Activated CD4-positive, alpha-beta T cell treated with anti-CD3 and anti-CD28 coated beads, Interleukin-2, Interleukin-4, amounts not matched to agents 100 ng/mL and 50 ng/mL, durations not matched to agents 16 hours and 8 hours (primary cell): Measurements from ENCODE around the gene LPCAT3.

Experiments
- DNase-seq: peaks from one replicate; pipeline ENCODE4 v3.0.0-alpha.2; 2020; ENCODE audit warnings: low spot score

LPCAT3 gene

GRCh38 chr12:6952121-6952862 is 66.0 kb downstream of the LPCAT3 start:
- peak; percentile 38 for DNase-seq

- peak; percentile 20 for DNase-seq
These were observed 66.6 kb downstream of the LPCAT3 start for GRCh38 chr12:6951551-6952120.

- peak; percentile 70 for DNase-seq
These were observed 67.3 kb downstream of the LPCAT3 start, which contains the start of gene PTPN6 for GRCh38 chr12:6950811-6951540. PTPN6 (plus strand) TSS chr12:6951356; CDS start chr12:6951513, 157 bp downstream.

- peak; percentile 54 for DNase-seq
These were observed 67.9 kb downstream of the LPCAT3 start for GRCh38 chr12:6950401-6950801.

DNA sequence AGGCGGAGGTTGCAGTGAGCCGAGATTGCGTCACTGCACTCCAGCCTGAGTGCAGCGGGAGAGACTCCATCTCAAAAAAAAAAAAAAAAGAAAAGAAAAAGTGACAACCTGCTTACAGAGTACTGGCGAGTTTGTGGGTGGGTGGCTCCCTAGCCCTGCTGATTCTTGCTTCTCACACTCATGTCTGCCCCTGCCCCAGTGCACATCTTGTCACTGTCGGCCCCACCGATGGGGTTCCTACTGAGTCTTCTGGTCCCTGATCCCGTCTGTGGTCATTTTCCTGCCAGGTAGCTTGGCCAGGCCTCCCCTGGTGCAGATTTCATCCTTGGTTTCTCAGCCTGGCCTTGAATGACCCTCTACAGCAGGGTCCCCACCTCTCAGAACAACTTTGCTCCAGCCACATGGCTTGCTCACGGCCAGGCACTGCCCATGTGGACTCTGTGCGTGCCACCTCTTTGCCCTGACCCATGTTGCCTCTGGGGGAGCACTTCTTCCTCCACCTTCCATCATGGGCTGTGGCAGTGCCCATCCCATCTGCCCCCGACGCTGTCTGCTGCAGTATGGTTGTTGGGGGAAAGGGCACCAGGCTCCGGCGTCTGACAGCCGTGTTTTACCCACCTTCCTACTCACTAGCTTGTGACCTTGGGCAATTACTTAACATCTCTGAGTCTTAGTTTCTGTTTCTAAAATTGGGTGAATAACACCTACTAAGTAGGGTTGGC is 69.2 kb downstream of the LPCAT3 start:
- peak; percentile 27 for DNase-seq

- no peak for DNase-seq
These were observed 70.7 kb downstream of the LPCAT3 start for GRCh38 chr12:6947615-6948014.

DNA sequence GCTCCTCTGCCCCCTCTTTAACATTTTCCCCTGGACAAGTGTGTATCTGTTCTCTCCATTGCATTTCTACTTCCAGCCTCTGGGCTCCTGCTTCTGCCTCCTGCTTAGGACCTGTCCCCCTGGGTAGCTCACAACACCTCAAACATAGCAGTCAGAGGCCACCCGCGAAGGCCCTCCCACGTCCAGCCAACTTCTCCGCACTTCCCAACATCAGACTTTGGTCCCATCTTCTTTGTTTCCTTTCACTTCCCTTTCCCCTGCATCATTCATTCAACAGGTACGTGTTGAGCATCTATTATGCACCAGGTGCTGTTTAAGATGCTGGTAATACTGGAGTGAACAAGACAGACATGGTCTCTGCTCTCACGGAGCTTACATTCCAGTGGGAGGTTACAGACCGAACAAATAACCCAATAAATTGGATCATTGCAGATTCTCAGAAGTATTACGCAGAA is 71.3 kb downstream of the LPCAT3 start:
- DNase-seq, result no peak

DNA sequence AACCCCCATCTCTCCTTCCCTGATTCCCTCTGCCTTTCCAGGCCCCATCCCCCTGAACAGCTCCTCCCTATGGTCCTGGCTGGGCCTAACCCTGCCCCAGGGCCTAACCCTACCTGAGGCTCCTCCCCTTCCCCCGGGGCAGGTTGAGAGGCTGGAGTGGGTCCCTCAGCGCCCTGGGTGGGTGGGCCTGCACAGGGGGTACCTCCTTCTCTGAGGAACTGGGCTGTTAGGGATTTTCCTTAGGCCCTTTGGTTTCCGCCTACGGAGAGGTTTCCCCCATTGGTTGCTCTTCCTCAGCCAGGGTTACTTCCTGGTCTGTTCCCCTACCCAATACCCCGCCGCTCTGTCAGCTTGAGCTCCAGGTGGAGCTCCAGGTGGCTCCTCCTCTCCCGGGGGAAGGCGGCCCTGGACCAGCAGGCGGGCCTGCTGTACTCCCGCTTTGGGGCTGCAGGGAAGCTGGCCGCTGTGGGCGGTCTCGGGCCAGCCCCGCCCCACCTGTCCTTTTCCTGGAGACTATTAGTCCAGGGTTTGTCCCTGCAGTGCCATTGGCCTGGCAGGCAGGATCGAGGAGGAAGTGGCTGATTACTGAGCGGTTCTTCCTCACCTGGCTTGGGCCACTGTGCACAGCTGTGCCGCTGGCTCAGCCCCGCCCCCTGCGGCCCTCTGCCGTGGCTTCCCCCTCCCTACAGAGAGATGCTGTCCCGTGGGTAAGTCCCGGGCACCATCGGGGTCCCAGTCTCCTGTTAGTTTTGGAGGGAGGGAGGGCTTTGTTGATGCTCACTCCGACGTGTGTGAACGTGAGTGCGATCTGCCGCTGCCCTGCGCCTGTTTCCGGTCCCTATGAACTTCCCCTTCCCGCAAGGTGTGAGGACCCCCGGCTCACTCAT is 72.0 kb downstream of the LPCAT3 start:
- DNase-seq, result peak; percentile 70

- DNase-seq, result no peak
These were observed 72.7 kb downstream of the LPCAT3 start for GRCh38 chr12:6945613-6946012.

DNA sequence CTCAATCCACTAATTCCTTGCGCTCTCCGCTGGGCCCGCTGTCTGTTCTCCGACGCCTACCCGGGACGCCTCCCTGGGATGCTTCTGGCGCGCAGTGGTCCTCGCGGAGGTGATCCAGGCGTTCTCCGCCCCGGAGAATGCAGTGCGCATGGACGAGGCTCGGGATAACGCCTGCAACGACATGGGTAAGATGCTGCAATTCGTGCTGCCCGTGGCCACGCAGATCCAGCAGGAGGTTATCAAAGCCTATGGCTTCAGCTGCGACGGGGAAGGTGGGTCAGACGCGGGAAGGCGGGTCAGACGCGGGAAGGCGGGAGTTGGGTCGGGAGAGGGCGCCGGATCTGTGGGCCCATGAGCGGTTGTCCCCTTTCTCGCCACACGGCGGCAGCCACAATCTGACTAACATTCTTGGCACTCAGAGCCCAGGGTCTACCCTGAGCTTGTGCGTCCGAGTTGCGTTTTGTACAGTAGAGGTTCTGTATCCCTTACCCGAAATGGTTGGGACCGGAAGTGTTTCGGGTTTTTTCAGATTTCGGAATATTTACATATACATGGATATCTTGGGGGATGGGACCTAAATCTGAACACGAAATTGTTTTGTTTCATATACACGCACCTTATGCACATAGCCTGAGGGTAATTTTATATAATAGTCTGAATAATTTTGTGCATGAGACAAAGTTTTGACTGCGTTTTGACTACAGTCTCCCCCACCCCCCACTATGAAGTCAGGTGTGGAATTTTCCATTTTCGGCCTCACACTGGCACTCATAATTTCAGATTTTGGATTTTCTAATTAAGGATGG is 73.7 kb downstream of the LPCAT3 start:
- DNase-seq, result peak; percentile 95

GRCh38 chr12:6943722-6944380 is 74.4 kb downstream of the LPCAT3 start, which contains the start of the genes C12orf57 and RNU7-1:
C12orf57 (plus strand) TSS chr12:6944022; CDS start chr12:6944122, 100 bp downstream.
RNU7-1 (plus strand) TSS chr12:6943816.
- peak; percentile 95 for DNase-seq

DNA sequence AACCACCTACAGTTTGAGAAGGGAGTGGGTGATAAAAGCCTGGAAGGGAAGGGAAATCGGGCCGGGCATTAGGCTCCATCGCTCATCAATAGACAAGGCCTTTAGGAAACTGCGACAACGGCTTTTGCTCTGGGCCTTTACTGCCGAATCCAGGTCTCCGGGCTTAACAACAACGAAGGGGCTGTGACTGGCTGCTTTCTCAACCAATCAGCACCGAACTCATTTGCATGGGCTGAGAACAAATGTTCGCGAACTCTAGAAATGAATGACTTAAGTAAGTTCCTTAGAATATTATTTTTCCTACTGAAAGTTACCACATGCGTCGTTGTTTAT is 74.9 kb downstream of the LPCAT3 start:
- DNase-seq, result peak; percentile 88

DNA sequence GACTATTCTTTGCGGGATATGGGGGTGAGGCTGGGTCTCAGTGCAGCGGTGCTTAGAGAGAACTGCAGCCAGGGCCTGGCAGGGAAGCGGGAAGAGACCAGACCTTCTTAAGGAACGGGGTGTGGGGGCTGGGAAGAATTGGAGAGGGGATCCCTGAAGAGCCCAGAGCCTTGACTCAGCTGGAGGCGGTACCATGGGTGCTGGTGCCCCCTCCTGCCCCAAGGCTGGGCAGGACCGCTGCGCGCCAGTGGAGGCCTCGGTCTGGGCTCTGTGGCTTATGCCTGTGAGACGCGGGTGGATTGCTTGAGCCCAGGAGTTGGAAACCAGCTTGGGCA is 76.0 kb downstream of the LPCAT3 start:
- DNase-seq, result no peak

- no peak for DNase-seq
These were observed 76.5 kb downstream of the LPCAT3 start for GRCh38 chr12:6941782-6942181.

- DNase-seq, result no peak
These were observed 77.0 kb downstream of the LPCAT3 start for GRCh38 chr12:6941267-6941666.

GRCh38 chr12:6939191-6939540 is 79.1 kb downstream of the LPCAT3 start:
- no peak for DNase-seq

DNA sequence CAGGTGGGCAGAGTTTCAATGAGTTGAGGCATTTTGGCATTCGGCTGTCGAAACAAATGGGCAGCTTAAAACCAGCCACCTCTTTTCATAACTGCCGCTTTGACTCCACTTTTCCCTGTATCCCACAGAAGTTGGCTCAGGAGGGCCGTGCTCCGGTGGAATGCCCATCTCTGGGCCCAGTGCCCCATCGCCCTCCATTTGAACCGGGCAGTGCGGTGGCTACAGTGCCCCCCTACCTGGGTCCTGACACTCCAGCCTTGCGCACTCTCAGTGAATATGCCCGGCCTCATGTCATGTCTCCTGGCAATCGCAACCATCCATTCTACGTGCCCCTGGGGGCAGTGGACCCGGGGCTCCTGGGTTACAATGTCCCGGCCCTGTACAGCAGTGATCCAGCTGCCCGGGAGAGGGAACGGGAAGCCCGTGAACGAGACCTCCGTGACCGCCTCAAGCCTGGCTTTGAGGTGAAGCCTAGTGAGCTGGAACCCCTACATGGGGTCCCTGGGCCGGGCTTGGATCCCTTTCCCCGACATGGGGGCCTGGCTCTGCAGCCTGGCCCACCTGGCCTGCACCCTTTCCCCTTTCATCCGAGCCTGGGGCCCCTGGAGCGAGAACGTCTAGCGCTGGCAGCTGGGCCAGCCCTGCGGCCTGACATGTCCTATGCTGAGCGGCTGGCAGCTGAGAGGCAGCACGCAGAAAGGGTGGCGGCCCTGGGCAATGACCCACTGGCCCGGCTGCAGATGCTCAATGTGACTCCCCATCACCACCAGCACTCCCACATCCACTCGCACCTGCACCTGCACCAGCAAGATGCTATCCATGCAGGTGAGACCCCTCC is 79.7 kb downstream of the LPCAT3 start:
- DNase-seq, result no peak

GRCh38 chr12:6937481-6938352 is 80.6 kb downstream of the LPCAT3 start:
- peak; percentile 95 for DNase-seq
